Stimulated activated CD4-positive, alpha-beta T cell treated with anti-CD3 and anti-CD28 coated beads, Interleukin-12 subunit alpha, Interleukin-12 subunit beta, amount 100 ng/mL, for 24 hours (primary cell): ENCODE measurements around the gene ANO3.

Experiments used
- DNase-seq, 2 experiments: peaks; one replicate each; pipeline ENCODE4 v3.0.0-alpha.2; 2020; ENCODE audit warnings: low read depth in 2 of 2

The ANO3 gene

GRCh38 chr11:26493616-26494015 lies 161.7 kb downstream of the ANO3 start:
- DNase-seq: no peak

- no peak for DNase-seq
These were observed 175.3 kb downstream of the ANO3 start for GRCh38 chr11:26507229-26507628.

DNA sequence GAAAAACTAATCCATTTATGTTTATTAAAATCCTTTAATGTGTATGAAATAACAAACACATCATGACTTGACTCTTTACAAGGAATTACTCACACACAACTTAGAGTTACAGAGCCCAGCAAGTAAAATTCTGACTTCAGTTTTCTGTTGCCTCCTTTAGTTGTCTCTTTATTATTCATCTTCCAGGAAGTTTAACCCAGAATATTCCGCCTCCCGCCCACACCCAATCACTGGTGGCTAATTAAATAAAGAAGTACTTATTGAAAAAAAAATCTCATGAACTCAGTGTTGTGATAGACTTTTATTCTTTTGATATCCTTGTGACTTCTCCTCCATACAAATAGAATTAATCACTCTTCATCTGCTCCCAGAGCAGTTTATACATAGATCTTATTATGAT lies 178.2 kb downstream of the ANO3 start:
- DNase-seq: no peak

- DNase-seq: no peak
These were observed 178.8 kb downstream of the ANO3 start for GRCh38 chr11:26510756-26511155.

DNA sequence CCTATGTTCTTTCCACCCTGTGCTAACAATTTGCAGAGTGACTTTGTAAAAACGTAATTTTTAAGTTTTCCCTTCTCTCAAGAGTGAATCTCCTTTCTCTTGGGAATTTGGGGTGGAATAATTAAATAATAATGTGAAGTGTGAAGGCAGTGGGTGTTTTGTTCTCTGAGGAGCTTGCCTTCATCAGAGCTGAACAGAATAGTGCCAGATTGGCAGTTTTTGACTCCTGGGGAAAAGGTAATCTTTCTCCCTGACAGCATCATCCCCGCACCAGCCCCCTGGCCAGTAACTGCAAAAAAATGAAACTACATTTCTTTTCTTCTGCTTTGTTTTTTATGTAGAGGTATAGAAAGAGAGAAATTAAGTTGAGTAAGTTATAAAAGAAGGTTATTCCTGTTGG lies 180.3 kb downstream of the ANO3 start:
- DNase-seq: no peak

GRCh38 chr11:26519469-26519868 lies 187.5 kb downstream of the ANO3 start:
- no peak for DNase-seq

DNA sequence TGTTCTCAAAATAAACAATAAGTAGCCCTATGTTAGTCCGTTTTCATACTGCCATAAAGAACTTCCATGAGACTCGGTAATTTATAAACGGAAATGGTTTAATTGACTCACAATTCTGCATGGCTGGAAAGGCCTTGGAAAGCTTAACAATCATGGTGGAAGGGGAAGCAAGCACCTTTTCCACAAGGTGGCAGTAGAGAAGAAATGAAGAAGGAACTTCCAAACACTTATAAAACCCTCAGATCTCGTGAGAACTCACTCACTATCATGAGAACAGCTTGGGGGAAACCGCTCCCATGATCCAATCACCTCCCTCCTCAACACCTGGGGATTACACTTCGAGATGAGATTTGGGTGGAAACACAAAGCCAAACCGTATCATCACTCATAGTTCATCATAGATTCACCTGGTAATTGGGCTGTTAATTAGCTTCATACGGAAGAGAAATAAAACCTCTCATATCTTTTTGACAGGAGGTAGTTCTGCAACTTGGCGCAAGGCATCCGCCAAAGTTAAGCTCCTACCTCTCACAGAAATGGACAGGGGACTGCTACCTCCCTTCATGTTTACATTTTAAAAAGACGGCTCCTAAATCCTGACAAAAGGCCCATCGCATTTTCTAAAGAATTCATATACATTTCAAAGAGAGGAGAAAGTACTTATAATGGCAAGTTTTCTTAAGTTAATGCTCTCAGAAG lies 191.1 kb downstream of the ANO3 start:
- no peak for DNase-seq

GRCh38 chr11:26527685-26528084 lies 195.8 kb downstream of the ANO3 start:
- no peak for DNase-seq

- DNase-seq: no peak
These were observed 205.4 kb downstream of the ANO3 start for GRCh38 chr11:26537341-26537740.

DNA sequence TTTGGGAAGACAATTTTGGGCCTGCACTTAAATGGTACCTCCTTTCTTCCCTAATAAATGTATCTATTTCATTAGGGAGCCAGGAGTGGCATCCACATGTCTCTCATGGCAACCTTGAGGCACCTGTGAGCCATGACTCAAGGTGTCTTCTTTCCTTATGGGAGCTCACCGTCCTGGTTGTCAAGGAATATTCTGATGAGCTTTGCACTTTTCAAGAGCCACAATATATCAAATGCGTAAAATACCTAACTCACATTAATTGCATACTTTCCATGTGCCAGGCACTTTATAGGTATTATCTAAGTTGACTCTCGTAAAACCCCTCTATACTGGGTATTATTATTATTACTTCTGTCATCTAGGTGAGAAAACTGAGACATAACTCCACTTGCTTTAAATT lies 207.6 kb downstream of the ANO3 start:
- DNase-seq: no peak

DNA sequence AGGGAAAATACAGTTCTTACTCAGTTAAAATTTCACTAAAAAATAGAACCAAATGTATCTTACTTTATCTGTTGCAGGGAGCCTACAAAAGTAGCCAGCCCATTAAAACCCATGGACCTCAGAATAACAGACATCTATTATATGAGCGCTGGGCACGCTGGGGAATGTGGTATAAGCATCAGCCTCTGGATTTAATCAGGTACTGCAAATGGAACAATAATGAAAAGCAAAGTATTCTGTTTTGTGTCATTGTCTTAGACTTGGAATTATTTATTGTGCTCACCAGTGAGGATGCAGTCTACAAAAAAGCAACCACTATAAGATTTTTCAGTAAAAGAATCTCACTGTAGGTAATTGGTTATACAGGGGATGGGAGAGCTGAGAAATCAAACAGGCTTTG lies 209.9 kb downstream of the ANO3 start:
- DNase-seq: no peak

- DNase-seq: no peak
These were observed 217.2 kb downstream of the ANO3 start for GRCh38 chr11:26549176-26549575.

DNA sequence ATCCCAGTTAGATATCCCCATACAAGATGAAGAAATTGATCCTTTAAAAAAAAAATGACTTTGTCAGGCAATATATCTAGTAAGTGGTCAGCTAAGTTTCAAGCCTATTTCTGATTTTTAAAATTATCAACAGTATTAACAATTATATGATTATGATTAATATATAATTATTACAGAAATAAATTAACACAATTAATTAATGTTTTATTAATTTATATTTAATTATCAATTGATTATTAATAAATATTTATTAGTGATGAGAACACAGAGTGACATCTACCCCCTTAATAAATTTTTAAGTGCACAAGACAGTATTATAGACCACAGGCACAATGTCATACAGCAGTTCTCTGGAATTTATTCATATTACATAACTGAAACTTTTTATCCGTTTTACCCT lies 218.1 kb downstream of the ANO3 start:
- DNase-seq: no peak

GRCh38 chr11:26551186-26551801 lies 219.4 kb downstream of the ANO3 start:
- no peak for DNase-seq

DNA sequence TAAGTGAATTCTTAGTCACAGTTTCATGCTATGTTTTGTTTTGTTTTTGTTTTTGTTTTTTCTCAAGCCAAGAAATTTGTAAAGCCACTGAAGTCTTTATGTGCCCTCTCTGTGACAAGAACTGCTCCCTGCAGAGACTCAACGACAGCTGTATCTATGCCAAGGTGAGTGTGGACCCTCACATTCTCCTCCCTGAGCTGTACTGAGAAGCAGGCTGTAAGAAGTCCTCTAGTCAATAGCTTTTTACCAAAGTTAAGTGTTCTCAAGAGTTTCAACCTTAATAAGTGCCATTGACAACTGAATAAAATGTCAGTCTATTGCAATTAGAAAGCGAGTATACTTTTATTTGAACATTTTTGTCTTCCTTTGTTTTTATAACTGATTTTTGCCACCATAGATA lies 221.3 kb downstream of the ANO3 start:
- DNase-seq: no peak

GRCh38 chr11:26554455-26554854 lies 222.5 kb downstream of the ANO3 start:
- no peak for DNase-seq

GRCh38 chr11:26556582-26556981 lies 224.7 kb downstream of the ANO3 start:
- DNase-seq: no peak

DNA sequence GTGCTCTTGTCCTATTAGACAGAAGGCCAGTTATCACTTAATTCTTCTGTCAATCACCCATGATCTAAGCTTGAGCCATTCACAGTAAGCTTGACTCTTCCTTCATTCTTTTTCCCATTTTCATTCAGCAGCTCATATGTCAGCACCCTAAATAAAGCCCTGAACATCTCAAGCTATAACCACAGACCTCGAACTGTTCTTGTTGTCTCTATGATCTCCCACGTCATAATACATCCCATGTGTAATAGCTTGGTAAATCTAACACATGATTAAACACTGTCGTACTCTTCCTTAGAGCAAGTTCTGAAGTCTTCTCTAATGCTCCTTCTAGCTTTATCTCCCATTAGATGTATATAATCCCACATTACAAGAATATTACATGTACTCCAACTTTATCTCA lies 225.7 kb downstream of the ANO3 start:
- DNase-seq: no peak

- DNase-seq: no peak
These were observed 226.3 kb downstream of the ANO3 start for GRCh38 chr11:26558190-26558589.

DNA sequence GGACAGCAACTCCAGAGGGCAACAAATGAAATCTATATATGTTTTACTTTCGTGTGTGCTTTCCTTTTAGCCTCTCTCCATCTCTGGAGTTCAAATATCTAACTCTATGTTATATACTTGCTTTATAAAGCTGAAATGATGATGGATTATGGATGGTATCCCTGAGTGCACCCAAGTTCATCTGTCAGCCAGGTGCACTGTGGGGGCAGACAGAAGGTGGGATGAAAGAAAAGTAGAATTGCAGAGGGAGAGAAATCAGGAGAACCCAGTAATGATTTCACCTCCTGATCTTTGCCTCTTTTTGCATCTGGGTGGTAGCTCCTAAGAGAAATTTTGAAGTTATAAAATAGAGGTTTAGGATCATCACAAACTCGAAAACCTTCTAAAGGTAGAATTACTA lies 237.7 kb downstream of the ANO3 start:
- no peak for DNase-seq

- DNase-seq: no peak
These were observed 240.1 kb downstream of the ANO3 start, which contains the start of gene MUC15 for GRCh38 chr11:26571861-26572654. MUC15 (minus strand) TSS chr11:26572263; CDS start chr11:26567094, 5,169 bp downstream.

- no peak for DNase-seq
These were observed 241.0 kb downstream of the ANO3 start for GRCh38 chr11:26572770-26573402.
